A549 (cell line): ENCODE results near the gene GNAL. TPM values are rescaled to one million over a fixed set of nuclear protein-coding genes. Genes with fewer than 3 reads are reported as not detected.

ENCODE experiments used
- BCL3 ChIP-seq: fragments of >200 bp; sonication (Bioruptor Twin); formaldehyde crosslinking; IDR thresholded peaks from 3 replicates; pipeline ENCODE4 v1.6.1; 2016
- BHLHE40 ChIP-seq: IDR thresholded peaks from 2 replicates; pipeline ENCODE4 v1.6.1; 2012; ENCODE audit warnings: low read depth, low read length, inconsistent platforms
- CBX8 ChIP-seq: fragments of 200-600 bp; sonication (generic); IDR thresholded peaks from 2 replicates; pipeline ENCODE4 v1.6.1; 2016
- CTCF ChIP-seq: fragments of >200 bp; sonication (Bioruptor Twin); formaldehyde crosslinking; IDR thresholded peaks from 3 replicates; pipeline ENCODE4 v1.5.1; 2016
- E2F6 ChIP-seq: IDR thresholded peaks from 2 replicates; pipeline ENCODE4 v1.6.1; 2012; ENCODE audit warnings: low read depth, borderline replicate concordance
- EP300 ChIP-seq, 2 experiments: fragments of >200 bp; sonication (Bioruptor Twin); formaldehyde crosslinking; IDR thresholded peaks; 2 replicates in 1 of 2; 3 replicates in 1 of 2; pipeline ENCODE4 v1.6.1; 2016 to 2017
- ESRRA ChIP-seq: fragments of 150-350 bp; IDR thresholded peaks from 2 replicates; pipeline ENCODE4 v1.6.1; 2014; ENCODE audit warnings: mild to moderate bottlenecking, low read length, borderline replicate concordance
- FOSB ChIP-seq: fragments of 250-450 bp; sonication (Bioruptor Pico); IDR thresholded peaks from 2 replicates; pipeline ENCODE4 v1.5.0; 2020; ENCODE audit warnings: mild to moderate bottlenecking, moderate library complexity
- FOSL2 ChIP-seq, 2 experiments: fragments of 450-650 bp in 1 of 2; fragments of >200 bp in 1 of 2; sonication (Bioruptor Twin) in 1 of 2; formaldehyde crosslinking; IDR thresholded peaks; 2 replicates each; pipeline versions ENCODE4 v1.5.0 to v1.6.1; 2016 to 2020; ENCODE audit warnings: mild to moderate bottlenecking in 1 of 2, moderate library complexity in 1 of 2
- FOXS1 ChIP-seq: fragments of 250-450 bp; sonication (Bioruptor Pico); IDR thresholded peaks from 2 replicates; pipeline ENCODE4 v1.5.0; 2020; ENCODE audit warnings: mild to moderate bottlenecking, moderate library complexity
- HES2 ChIP-seq: fragments of >200 bp; sonication (Bioruptor Twin); formaldehyde crosslinking; IDR thresholded peaks from 2 replicates; pipeline ENCODE4 v1.6.1; 2016
- HEYL ChIP-seq: fragments of 250-450 bp; sonication (Bioruptor Pico); IDR thresholded peaks from 2 replicates; pipeline ENCODE4 v1.8.0; 2021; ENCODE audit warnings: mild to moderate bottlenecking, moderate library complexity
- HMGXB4 ChIP-seq: fragments of 250-450 bp; sonication (Bioruptor Pico); IDR thresholded peaks from 2 replicates; pipeline ENCODE4 v1.5.0; 2021; ENCODE audit warnings: mild to moderate bottlenecking, moderate library complexity, borderline replicate concordance
- HOXB13 ChIP-seq: fragments of 250-450 bp; sonication (Bioruptor Pico); IDR thresholded peaks from 2 replicates; pipeline ENCODE4 v1.5.0; 2020; ENCODE audit warnings: low read depth, mild to moderate bottlenecking, moderate library complexity
- JUN ChIP-seq, 2 experiments: fragments of >200 bp; sonication (Bioruptor Twin); formaldehyde crosslinking; IDR thresholded peaks; 2 replicates in 1 of 2; 3 replicates in 1 of 2; pipeline ENCODE4 v1.6.1; 2016 to 2017
- KDM5A ChIP-seq: fragments of 200-600 bp; sonication (generic); IDR thresholded peaks from 2 replicates; pipeline ENCODE4 v1.6.1; 2016; ENCODE audit warnings: antibody characterized with exemption, mild to moderate bottlenecking
- MAZ ChIP-seq: fragments of 150-350 bp; IDR thresholded peaks from 2 replicates; pipeline ENCODE4 v1.6.1; 2014; ENCODE audit warnings: antibody characterized with exemption, low read depth, low read length, borderline replicate concordance
- MYC ChIP-seq: IDR thresholded peaks from 2 replicates; pipeline ENCODE4 v1.6.1; 2012; ENCODE audit warnings: mild to moderate bottlenecking, inconsistent platforms, low read length, improper control_type of control experiment, borderline replicate concordance
- PBX3 ChIP-seq: IDR thresholded peaks from 2 replicates; pipeline ENCODE4 v1.6.1; 2012
- PHF8 ChIP-seq: fragments of 200-600 bp; sonication (generic); IDR thresholded peaks from 2 replicates; pipeline ENCODE4 v1.6.1; 2016; ENCODE audit warnings: low read depth, mild to moderate bottlenecking, antibody characterized with exemption, moderate library complexity, borderline replicate concordance
- POLR2AphosphoS2 ChIP-seq: conservative IDR thresholded peaks from 2 replicates; pipeline ENCODE4 v1.6.1; 2012; ENCODE audit warnings: low read length, improper control_type of control experiment, inconsistent platforms
- RNF2 ChIP-seq: fragments of 200-600 bp; sonication (generic); IDR thresholded peaks from 2 replicates; pipeline ENCODE4 v1.6.1; 2016; ENCODE audit warnings: low read depth, mild to moderate bottlenecking, antibody characterized with exemption, moderate library complexity, borderline replicate concordance
- TP53 ChIP-seq: fragments of 250-450 bp; sonication (Bioruptor Pico); IDR thresholded peaks from 2 replicates; pipeline ENCODE4 v1.5.0; 2021; ENCODE audit warnings: mild to moderate bottlenecking, moderate library complexity
- USF2 ChIP-seq: fragments of 450-650 bp; IDR thresholded peaks from 2 replicates; pipeline ENCODE4 v1.6.1; 2014; ENCODE audit warnings: antibody characterized with exemption
- ZSCAN20 ChIP-seq: fragments of 250-450 bp; sonication (Bioruptor Pico); IDR thresholded peaks from 2 replicates; pipeline ENCODE4 v1.8.0; 2022; ENCODE audit warnings: mild to moderate bottlenecking, moderate library complexity
- polyA plus RNA-seq, 4 experiments: library from polyadenylated mRNA; depleted of rRNA in 3 of 4; stranded (reverse); fragments of >200 nt; fragmentation: RNase III in 1 of 4; extraction: RNeasy Plus Mini Kit Qiagen cat#74134 plus additional on column Dnase treatment in 1 of 4; gene quantifications; 2 replicates in 3 of 4; 3 replicates in 1 of 4; pipeline ENCODE4 v1.2.3, GENCODE V29; 2011 to 2017

Gene GNAL
- polyA plus RNA-seq, 2 of the 4 experiments (the other 2 are of a cell fraction) = 5.1 to 12.9 TPM

GRCh38 chr18:11859903-11860407, 170.9 kb downstream of the GNAL start (continued):
- TF ChIP-seq CTCF (peak; percentile 27; the same call in 2 of the 3 replicates), TP53 (no peak), MYC (no peak), EP300 (IDR thresholded peaks at IDR 0.05) (peak; percentile 56 to 84; a peak in 3 of 5 replicates), HMGXB4 (no peak), FOSB (CRISPR knock-in tag) (no peak), HOXB13 (CRISPR knock-in tag) (0 out of 2 replicates have a peak, but pooled peaks have one; percentile 55), BHLHE40 (no peak), JUN (IDR thresholded peaks at IDR 0.05) (peak in 1 of 2 experiments; percentile 58; a peak in 3 of 5 replicates), FOXS1 (CRISPR knock-in tag) (no peak), BCL3 (no peak), USF2 (no peak), ESRRA (no peak), HEYL (no peak), RNF2 (no peak), PHF8 (no peak), ZSCAN20 (CRISPR knock-in tag) (no peak), E2F6 (no peak), MAZ (no peak), POLR2AphosphoS2 (no peak), CBX8 (no peak), FOSL2 (IDR thresholded peaks at IDR 0.05) (peak; percentile 68), FOSL2 (CRISPR knock-in tag; IDR thresholded peaks at IDR 0.05) (peak; percentile 93), KDM5A (no peak), PBX3 (no peak), HES2 (no peak)
- TF ChIP-seq, all 56 proteins: peak for 12
